M059J (cell line): ENCODE data around the gene CDKAL1. TPM values are rescaled to one million over a fixed set of nuclear protein-coding genes. Genes with fewer than 3 reads are reported as not detected.

ENCODE experiments used
- DNase-seq: peaks from one replicate; pipeline ENCODE4 v3.0.0-alpha.2; 2012; ENCODE audit warnings: low read depth
- total RNA-seq: library from RNA; depleted of rRNA; stranded (reverse); fragments of >200 nt; shearing (Covaris generic); gene quantifications from 2 replicates; pipeline ENCODE4 v1.2.3, GENCODE V29; 2014

Gene CDKAL1
- total RNA-seq, 1 experiment from 2014 or later, result 36.4 TPM

- DNase-seq, result no peak
Measured at GRCh38 chr6:21198032-21198640, 663.9 kb downstream of the CDKAL1 start.

GRCh38 chr6:21199262-21199661 is 665.0 kb downstream of the CDKAL1 start:
- no peak for DNase-seq

- no peak for DNase-seq
Measured at GRCh38 chr6:21200134-21200870, 666.0 kb downstream of the CDKAL1 start.

GRCh38 chr6:21201187-21201586 is 666.9 kb downstream of the CDKAL1 start:
- no peak for DNase-seq

- peak; percentile 32 for DNase-seq
Measured at GRCh38 chr6:21201637-21202350, 667.5 kb downstream of the CDKAL1 start.

- DNase-seq, result no peak
Measured at GRCh38 chr6:21202521-21202920, 668.3 kb downstream of the CDKAL1 start.

- DNase-seq, result no peak
Measured at GRCh38 chr6:21204951-21205350, 670.7 kb downstream of the CDKAL1 start.

GRCh38 chr6:21208081-21208795 is 674.0 kb downstream of the CDKAL1 start:
- DNase-seq, result no peak

GRCh38 chr6:21208796-21209186 is 674.5 kb downstream of the CDKAL1 start:
- DNase-seq, result no peak

GRCh38 chr6:21213492-21213891 is 679.2 kb downstream of the CDKAL1 start:
- DNase-seq, result no peak

- no peak for DNase-seq
Measured at GRCh38 chr6:21214738-21215448, 680.6 kb downstream of the CDKAL1 start.

GRCh38 chr6:21219241-21219640 is 685.0 kb downstream of the CDKAL1 start:
- DNase-seq, result no peak

GRCh38 chr6:21219856-21220255 is 685.6 kb downstream of the CDKAL1 start:
- DNase-seq, result no peak

GRCh38 chr6:21220271-21220987 is 686.2 kb downstream of the CDKAL1 start:
- DNase-seq, result no peak

GRCh38 chr6:21222656-21223055 is 688.4 kb downstream of the CDKAL1 start:
- DNase-seq, result no peak

- DNase-seq, result no peak
Measured at GRCh38 chr6:21225912-21226311, 691.7 kb downstream of the CDKAL1 start.

GRCh38 chr6:21227486-21227885 is 693.2 kb downstream of the CDKAL1 start:
- peak; percentile 81 for DNase-seq

GRCh38 chr6:21228411-21228810 is 694.2 kb downstream of the CDKAL1 start:
- DNase-seq, result peak; percentile 30

GRCh38 chr6:21228876-21229460 is 694.7 kb downstream of the CDKAL1 start:
- DNase-seq, result no peak

GRCh38 chr6:21230536-21230935 is 696.3 kb downstream of the CDKAL1 start:
- no peak for DNase-seq

GRCh38 chr6:21235162-21235561 is 700.9 kb downstream of the CDKAL1 start:
- no peak for DNase-seq
